GM21528 (cell line): ENCODE data around the gene IZUMO3.
"Not testable (repeated sequence)": the region's sequence is repeated elsewhere in the genome, so short reads cannot be mapped to it uniquely, and the experiment has no call there.

Experiments used
- ATAC-seq: cut with Tn5 transposase; IDR thresholded peaks from one replicate; pipeline ENCODE4 v1.9.1; 2021; ENCODE audit warnings: mild to moderate bottlenecking, moderate library complexity; ENCODE audit not compliant: unreplicated experiment, low FRiP score

Gene IZUMO3

GRCh38 chr9:24545847-24546522 is at the start of gene IZUMO3:
Gene IZUMO3, minus strand, starts transcription at chr9:24545897. Its CDS starts 248 bp downstream, at chr9:24545649.
- no peak for ATAC-seq

DNA sequence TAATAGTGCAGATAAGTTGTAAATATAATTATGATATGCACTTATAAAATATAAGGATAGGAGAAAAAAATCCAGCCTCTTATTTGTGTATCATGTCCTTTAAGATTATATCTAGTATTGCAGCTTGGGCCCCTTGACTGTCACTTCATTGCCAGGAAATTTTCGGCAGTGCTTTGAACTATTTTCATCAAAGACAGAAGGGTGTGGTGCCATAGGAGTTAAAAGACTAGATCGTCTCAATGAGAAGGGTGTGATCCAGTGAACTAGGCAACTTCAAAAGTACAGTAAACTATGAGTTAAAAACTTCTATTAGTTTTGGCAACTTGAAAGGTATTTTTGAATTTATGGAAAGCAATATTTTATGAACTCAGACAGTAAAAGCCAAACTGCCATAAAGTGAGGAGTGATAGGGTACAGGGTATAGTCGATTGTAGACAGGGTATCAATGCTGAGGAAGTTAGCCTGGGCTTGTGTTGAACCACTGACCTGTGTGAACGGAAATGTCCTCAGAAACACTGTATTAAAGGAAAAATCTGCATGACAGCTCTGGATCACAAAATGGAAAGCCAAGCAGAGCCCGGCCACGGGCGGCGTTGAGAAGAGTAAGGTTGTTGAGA is 48.6 kb upstream of the IZUMO3 start:
- no peak for ATAC-seq

DNA sequence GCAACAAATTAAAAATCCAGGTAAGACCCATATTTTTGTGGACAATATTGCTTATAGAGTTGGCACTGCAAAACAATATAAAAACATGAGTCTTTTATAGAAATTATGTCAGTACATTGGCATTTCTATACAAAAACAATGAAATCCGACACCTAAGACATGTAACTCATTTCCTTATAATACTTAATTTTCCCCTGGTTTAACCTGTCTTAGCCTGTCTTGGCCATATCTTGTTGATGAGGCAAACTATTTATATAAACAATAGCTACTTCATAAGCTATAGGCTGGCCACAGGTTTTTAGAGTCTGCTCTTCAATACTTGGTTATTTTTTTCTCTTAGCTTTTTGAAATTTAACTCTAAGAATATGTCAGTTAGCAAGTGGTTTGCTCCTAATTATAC is 44.7 kb upstream of the IZUMO3 start:
- ATAC-seq: no peak

GRCh38 chr9:24587883-24588282 is 42.2 kb upstream of the IZUMO3 start:
- no peak for ATAC-seq

GRCh38 chr9:24582146-24583126 is 36.7 kb upstream of the IZUMO3 start:
- no peak for ATAC-seq

- ATAC-seq: not testable (repeated sequence)
Measured at GRCh38 chr9:24580005-24580404, 34.3 kb upstream of the IZUMO3 start.

DNA sequence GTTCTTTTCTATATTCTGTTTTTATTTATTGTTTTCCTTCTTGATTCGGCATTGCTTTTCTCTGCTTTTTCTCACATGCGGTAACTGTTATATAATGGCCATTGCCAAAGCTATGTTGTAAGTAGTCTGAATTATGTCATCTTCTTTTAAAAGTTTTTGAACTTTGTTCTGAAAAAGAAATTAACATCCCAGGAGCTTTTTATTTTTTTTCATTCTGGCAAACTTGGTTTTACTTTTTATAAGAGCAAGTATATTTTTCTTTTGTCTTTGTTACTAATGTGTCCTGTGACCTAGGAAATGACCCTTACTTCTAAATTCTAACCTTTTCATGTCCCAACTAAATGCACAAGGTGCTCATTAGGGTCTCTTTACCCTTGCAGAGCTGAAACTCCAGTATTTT is 26.7 kb upstream of the IZUMO3 start:
- no peak for ATAC-seq

DNA sequence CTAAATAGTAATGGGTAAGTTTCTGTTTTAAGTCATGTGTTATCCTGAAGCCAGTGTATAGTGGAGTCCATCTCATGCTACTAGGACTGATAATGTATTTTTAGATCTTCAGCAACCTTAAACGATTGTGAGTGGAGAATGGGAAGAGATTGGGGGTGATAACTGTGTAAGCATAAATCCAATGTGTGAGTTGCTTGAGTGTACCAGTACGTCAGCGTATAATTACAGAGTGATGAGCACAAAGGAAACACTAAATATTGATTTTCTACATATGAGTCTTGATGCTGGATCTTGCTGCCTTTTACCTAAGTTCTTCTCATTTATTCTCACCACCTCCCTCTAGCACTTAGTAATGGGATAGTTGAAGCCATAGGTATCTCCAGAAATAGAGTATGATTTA is 16.3 kb upstream of the IZUMO3 start:
- ATAC-seq: no peak

DNA sequence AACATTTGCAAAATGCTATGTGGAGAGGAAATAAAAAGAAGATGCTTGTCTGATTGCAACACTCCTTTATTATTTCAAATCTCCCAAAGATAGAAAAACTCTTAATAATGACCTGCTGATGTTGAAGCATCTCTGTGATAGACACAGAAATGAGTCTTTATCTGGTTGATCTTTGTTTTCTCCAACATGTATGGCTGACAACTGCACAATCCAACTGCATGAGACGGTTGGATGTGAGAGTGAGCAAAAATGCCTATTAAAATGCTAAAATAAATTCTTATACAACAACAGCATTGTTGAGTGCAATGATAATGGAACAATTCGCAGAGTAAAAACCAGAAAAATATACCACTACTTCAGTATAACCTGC is 7.5 kb upstream of the IZUMO3 start:
- ATAC-seq: no peak

- ATAC-seq: no peak
Measured at GRCh38 chr9:24552526-24553182, 7.0 kb upstream of the IZUMO3 start.

GRCh38 chr9:24545285-24545684 is 412 bp downstream of the IZUMO3 start:
- ATAC-seq: no peak

DNA sequence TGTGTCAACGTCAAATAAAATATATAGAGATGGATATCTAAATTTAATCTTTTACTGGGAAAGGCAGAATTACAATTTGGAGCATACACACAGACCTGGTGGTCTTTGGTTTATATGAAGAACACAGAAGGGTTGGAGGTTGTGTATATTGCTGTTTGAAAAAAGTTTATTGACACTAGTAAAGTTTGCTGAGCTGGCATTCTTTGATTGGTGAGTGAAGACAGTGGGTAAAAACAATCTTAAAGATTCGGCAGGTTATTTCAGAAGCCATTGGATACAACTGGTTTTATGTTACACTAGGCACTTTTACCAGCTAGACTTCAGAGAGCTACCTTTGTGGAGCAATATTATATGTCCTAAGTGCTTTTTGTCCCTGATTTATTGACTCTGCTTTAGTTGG is 27.2 kb downstream of the IZUMO3 start:
- no peak for ATAC-seq

DNA sequence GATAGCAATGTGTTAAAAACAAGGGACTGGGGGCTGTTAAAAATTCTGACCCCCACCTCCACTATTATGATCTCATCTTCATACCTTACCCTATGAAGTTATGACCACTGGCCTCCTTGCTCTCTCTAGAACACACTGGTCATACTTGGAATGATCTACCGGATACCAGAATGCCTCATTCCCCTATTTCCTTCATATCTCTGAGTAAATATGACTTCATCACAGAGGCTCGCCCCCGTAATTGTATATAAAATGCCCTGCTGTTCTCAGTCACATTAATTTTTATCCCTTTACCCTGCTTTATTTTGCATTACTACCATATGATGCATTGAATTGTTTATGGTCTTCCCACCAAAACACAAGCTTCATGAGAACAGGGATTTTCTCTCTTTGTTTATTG is 29.2 kb downstream of the IZUMO3 start:
- no peak for ATAC-seq

DNA sequence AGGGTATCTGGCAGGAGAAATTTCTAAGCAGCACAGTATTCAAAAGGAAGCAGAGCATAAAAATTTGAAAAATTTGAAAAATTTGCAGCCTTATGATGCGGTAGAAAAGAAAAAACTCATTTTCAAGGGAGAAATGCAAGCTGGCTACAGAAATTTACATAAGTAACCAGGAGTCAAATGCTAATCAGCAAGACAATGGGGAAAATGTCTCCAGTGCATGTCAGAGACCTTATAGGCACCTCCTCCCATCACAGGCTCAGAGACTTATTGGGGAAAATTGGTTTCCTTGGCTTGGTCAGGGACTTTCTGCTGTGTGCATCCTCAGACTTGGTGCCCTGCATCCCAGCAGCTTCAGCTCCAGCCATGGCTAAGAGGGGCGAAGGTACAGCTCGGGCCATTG is 35.8 kb downstream of the IZUMO3 start:
- no peak for ATAC-seq

- no peak for ATAC-seq
Measured at GRCh38 chr9:24504521-24504920, 41.2 kb downstream of the IZUMO3 start.

DNA sequence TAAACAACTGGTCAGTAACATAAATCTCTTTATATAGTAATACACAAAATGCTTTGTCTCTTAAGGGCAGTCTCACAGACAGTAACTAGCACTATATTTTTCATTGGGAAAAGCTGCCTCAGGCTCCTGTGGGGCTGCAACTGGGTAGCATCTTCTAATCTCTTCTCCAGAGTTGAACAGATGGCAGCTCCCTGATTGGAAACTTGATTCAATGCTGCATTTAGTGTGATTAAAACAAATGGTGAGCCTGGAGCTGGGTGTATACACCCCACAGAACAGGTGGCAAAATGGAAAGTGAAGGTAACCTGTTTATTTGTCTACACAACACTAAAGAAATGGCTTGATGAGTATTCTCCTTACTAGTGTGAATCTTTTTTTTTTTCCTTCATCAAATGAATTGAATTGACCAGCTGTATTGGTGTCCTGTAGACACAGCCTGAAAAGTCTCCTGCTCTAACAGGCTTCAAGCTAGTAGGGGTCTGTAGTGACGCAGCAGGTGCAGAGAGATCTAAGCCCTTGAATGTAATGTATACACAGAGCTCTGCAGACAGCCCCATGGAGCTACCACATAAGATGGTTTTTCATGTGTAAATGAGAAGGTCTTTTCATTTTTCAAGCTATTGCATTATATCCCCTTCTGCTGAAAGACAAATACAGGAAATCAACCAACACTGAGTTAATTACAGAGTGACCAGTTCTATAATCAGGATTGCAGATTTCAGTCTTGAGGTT is 43.3 kb downstream of the IZUMO3 start:
- no peak for ATAC-seq

- ATAC-seq: no peak
Measured at GRCh38 chr9:24500761-24501160, 44.9 kb downstream of the IZUMO3 start.

GRCh38 chr9:24498632-24499031 is 47.1 kb downstream of the IZUMO3 start:
- ATAC-seq: no peak

DNA sequence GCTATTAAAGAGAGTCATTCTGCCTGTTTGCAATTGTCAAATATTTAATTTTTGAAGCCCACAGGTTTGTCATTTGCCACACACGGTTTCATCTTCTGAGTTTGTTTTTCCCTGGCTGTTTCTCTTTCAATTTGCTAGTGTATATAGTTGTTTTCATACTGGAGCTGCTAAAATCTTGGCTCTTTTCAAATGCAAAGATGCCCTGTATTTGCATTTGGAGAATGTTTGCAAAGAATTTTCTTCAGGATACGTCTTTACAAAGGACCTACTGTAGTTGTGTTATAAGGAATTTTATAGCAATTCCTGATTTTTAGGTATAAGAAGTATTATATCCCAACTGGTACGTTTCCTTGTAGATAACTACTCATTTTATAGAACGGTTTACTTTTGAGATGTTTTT is 48.0 kb downstream of the IZUMO3 start:
- no peak for ATAC-seq
